CD14-positive monocyte (primary cell): ENCODE measurements around the gene SLC22A1. TPM values are rescaled to one million over a fixed set of nuclear protein-coding genes. Genes with fewer than 3 reads are reported as not detected.

Source experiments
- DNase-seq, 3 donors: peaks; one replicate each; pipeline ENCODE4 v3.0.0-alpha.2; 2011 to 2022
- H2AFZ ChIP-seq: 2 replicates; pipeline ENCODE4 v1.6.0; 2012; ENCODE audit warnings: mild to moderate bottlenecking, low read depth, low read length, inconsistent platforms; ENCODE audit not compliant: insufficient read depth, poor library complexity, severe bottlenecking
- H3K27ac ChIP-seq, 2 donors: 1 replicate in 1 of 2; 2 replicates in 1 of 2; pipeline ENCODE4 v1.5.1; 2012 to 2013; ENCODE audit warnings: low read length in 2 of 2, control low read depth in 1 of 2, inconsistent platforms in 1 of 2, low read depth in 1 of 2, mild to moderate bottlenecking in 1 of 2
- H3K27me3 ChIP-seq, 2 donors: one replicate each; pipeline versions ENCODE4 v1.6.0 to v1.6.1; 2011 to 2013; ENCODE audit warnings: low read length in 2 of 2; ENCODE audit not compliant: control insufficient read depth in 2 of 2, insufficient read depth in 2 of 2
- H3K36me3 ChIP-seq, 2 donors: replicated peaks in 1 of 2; 1 replicate in 1 of 2; 2 replicates in 1 of 2; pipeline versions ENCODE4 v1.5.1 to v1.6.1; 2012 to 2013; ENCODE audit warnings: low read length in 2 of 2, control low read depth in 1 of 2, inconsistent platforms in 1 of 2, mild to moderate bottlenecking in 1 of 2; ENCODE audit not compliant: insufficient read depth in 2 of 2, control insufficient read depth in 1 of 2
- H3K4me1 ChIP-seq, 2 donors: 1 replicate in 1 of 2; 2 replicates in 1 of 2; pipeline versions ENCODE4 v1.5.1 to v1.6.1; 2012 to 2013; ENCODE audit warnings: low read length in 2 of 2, control low read depth in 1 of 2, inconsistent platforms in 1 of 2, mild to moderate bottlenecking in 1 of 2, moderate library complexity in 1 of 2; ENCODE audit not compliant: insufficient read depth in 2 of 2, control insufficient read depth in 1 of 2
- H3K4me2 ChIP-seq: replicated peaks from 2 replicates; pipeline ENCODE3; 2012; ENCODE audit warnings: low read length, moderate library complexity, mild to moderate bottlenecking; ENCODE audit not compliant: poor library complexity, severe bottlenecking; ENCODE audit errors: extremely low read depth
- H3K4me3 ChIP-seq, 3 experiments: fragments of 200-600 bp in 1 of 3; sonication (generic) in 1 of 3; replicated peaks in 1 of 3; 1 replicate in 2 of 3; 2 replicates in 1 of 3; pipeline ENCODE4 v1.5.1; 2011 to 2013; ENCODE audit warnings: low read length in 3 of 3, mild to moderate bottlenecking in 3 of 3, control low read depth in 2 of 3, low read depth in 2 of 3, inconsistent platforms in 1 of 3, moderate library complexity in 1 of 3
- H3K79me2 ChIP-seq: 2 replicates; pipeline ENCODE4 v1.6.0; 2012; ENCODE audit warnings: mild to moderate bottlenecking, control low read depth, inconsistent platforms, low read length, moderate library complexity; ENCODE audit not compliant: insufficient read depth
- H3K9ac ChIP-seq: 2 replicates; pipeline ENCODE4 v1.6.0; 2017; ENCODE audit warnings: low read length, mild to moderate bottlenecking; ENCODE audit not compliant: insufficient read depth, poor library complexity, severe bottlenecking
- H3K9me3 ChIP-seq, 2 donors: replicated peaks in 1 of 2; 1 replicate in 1 of 2; 2 replicates in 1 of 2; pipeline versions ENCODE4 v1.5.1 to v1.6.1; 2012 to 2013; ENCODE audit warnings: low read length in 2 of 2, control low read depth in 1 of 2; ENCODE audit not compliant: control insufficient read depth in 1 of 2, insufficient read depth in 1 of 2
- H4K20me1 ChIP-seq: 2 replicates; pipeline ENCODE4 v1.6.0; 2012; ENCODE audit warnings: mild to moderate bottlenecking, low read length, control low read depth, moderate library complexity; ENCODE audit not compliant: insufficient read depth
- H3K27ac Mint-ChIP-seq, 7 donors: one replicate each; pipeline ENCODE4 v1.8.0; 2020; ENCODE audit warnings: mild to moderate bottlenecking in 7 of 7, mixed read lengths in 7 of 7, moderate library complexity in 6 of 7, inconsistent platforms in 2 of 7
- H3K27me3 Mint-ChIP-seq, 3 donors: one replicate each; pipeline ENCODE4 v1.8.0; 2021 to 2022; ENCODE audit warnings: low read depth in 3 of 3, mild to moderate bottlenecking in 3 of 3, mixed read lengths in 3 of 3, moderate library complexity in 3 of 3, inconsistent platforms in 1 of 3
- H3K36me3 Mint-ChIP-seq, 2 donors: one replicate each; pipeline ENCODE4 v1.8.0; 2020; ENCODE audit warnings: mixed read lengths in 2 of 2, inconsistent platforms in 1 of 2, mild to moderate bottlenecking in 1 of 2
- H3K4me1 Mint-ChIP-seq: one replicate; pipeline ENCODE4 v1.8.0; 2020; ENCODE audit warnings: mild to moderate bottlenecking, mixed read lengths
- H3K4me3 Mint-ChIP-seq, 2 donors: one replicate each; pipeline ENCODE4 v1.8.0; 2020; ENCODE audit warnings: mild to moderate bottlenecking in 2 of 2, mixed read lengths in 2 of 2, moderate library complexity in 1 of 2
- H3K9me3 Mint-ChIP-seq, 7 donors: one replicate each; pipeline ENCODE4 v1.8.0; 2020 to 2022; ENCODE audit warnings: mixed read lengths in 7 of 7, mild to moderate bottlenecking in 6 of 7, moderate library complexity in 6 of 7, inconsistent platforms in 2 of 7
- CTCF ChIP-seq: fragments of 200-600 bp; IDR thresholded peaks from one replicate; pipeline ENCODE4 v1.8.0; 2022; ENCODE audit warnings: antibody characterized with exemption, mild to moderate bottlenecking
- WGBS: methylation state at CpG from one replicate; pipeline ENCODE4 v1.1.5; 2013; ENCODE audit warnings: missing lambda C conversion rate; ENCODE audit not compliant: insufficient coverage; 5-methylcytosine and 5-hydroxymethylcytosine counted together
- intact Hi-C, 2 donors: fragments of 100-400 bp; cut with micrococcal nuclease; formaldehyde crosslinking; loops; one replicate each; pipeline versions ENCODE4 v1.15.0 to v1.15.1; 2023
- polyA plus RNA-seq, 3 donors: library from polyadenylated mRNA; depleted of rRNA in 1 of 3; unstranded in 2 of 3; stranded (reverse) in 1 of 3; fragments of 300-500 nt in 2 of 3; fragments of >200 nt in 1 of 3; fragmentation: Illumina TruSeq in 2 of 3; gene quantifications; 1 replicate in 2 of 3; 2 replicates in 1 of 3; pipeline ENCODE4 v1.2.3, GENCODE V29; 2012 to 2021

Gene SLC22A1
- polyA plus RNA-seq, 3 donors, result 0.36 to 0.48 TPM; not detected in 1

GRCh38 chr6:160134779-160135547, 13.3 kb downstream of the SLC22A1 start:
- no peaks in the 10 kb centered on the region for H3K9me3 ChIP-seq
- WGBS, result 93% methylated on average over 3 of the region's 6 CpGs
- Mint-ChIP-seq H3K27ac (no peak overlapping the region), H3K9me3 (peaks cover 0 to 3% (median 0%) of the 10 kb centered on the region in 7 donors), H3K27me3 (peaks cover 15 to 25% (median 22%) of the 10 kb centered on the region in 3 donors), H3K36me3 (no peaks in the 10 kb centered on the region), H3K4me3 (no peak overlapping the region), H3K4me1 (no peaks in the 10 kb centered on the region)
- no peaks in the 10 kb centered on the region for H3K36me3 ChIP-seq
- no peak for TF ChIP-seq CTCF
- H3K4me1 ChIP-seq, result no peaks in the 10 kb centered on the region
- intact Hi-C loops, result no loop called here
- no peaks in the 10 kb centered on the region for H4K20me1 ChIP-seq
- H3K4me2 ChIP-seq, result no peak overlapping the region
- no peak overlapping the region for H3K4me3 ChIP-seq
- no peaks in the 10 kb centered on the region for H3K79me2 ChIP-seq
- DNase-seq, result no peak
- H3K27me3 ChIP-seq, result no peaks in the 10 kb centered on the region
- no peak overlapping the region for H2AFZ ChIP-seq
- no peak overlapping the region for H3K9ac ChIP-seq
- no peak overlapping the region for H3K27ac ChIP-seq

- Histone ChIP-seq H3K27me3 (no peaks in the 10 kb centered on the region), H3K9me3 (no peaks in the 10 kb centered on the region), H3K4me3 (no peak overlapping the region), H2AFZ (no peak overlapping the region), H3K4me1 (no peaks in the 10 kb centered on the region), H4K20me1 (no peaks in the 10 kb centered on the region), H3K4me2 (no peak overlapping the region), H3K79me2 (no peaks in the 10 kb centered on the region), H3K9ac (no peak overlapping the region), H3K36me3 (no peaks in the 10 kb centered on the region), H3K27ac (no peak overlapping the region)
- no peak for TF ChIP-seq CTCF
- DNase-seq, result no peak
- 72% methylated on average over 19 of the region's 21 CpGs for WGBS
- Mint-ChIP-seq H3K4me3 (no peak overlapping the region), H3K9me3 (peaks cover 0 to 3% (median 0%) of the 10 kb centered on the region in 7 donors), H3K27ac (no peak overlapping the region), H3K36me3 (no peaks in the 10 kb centered on the region), H3K4me1 (no peaks in the 10 kb centered on the region), H3K27me3 (peaks cover 15 to 19% (median 18%) of the 10 kb centered on the region in 3 donors)
- intact Hi-C loops, result no loop called here
Observed at GRCh38 chr6:160135907-160136655, 14.5 kb downstream of the SLC22A1 start.
